ENCODE results near the gene DPYSL5. TPM values are rescaled to one million over a fixed set of nuclear protein-coding genes. Genes with fewer than 3 reads are reported as not detected.

DPYSL5 gene
- total and polyA plus RNA-seq, 9 of the 15 experiments (the other 6 are each of a cell fraction or from before 2014, with no cell fraction given), result 0.06 TPM; not detected in 8

- TF ChIP-seq, protein P1, sequence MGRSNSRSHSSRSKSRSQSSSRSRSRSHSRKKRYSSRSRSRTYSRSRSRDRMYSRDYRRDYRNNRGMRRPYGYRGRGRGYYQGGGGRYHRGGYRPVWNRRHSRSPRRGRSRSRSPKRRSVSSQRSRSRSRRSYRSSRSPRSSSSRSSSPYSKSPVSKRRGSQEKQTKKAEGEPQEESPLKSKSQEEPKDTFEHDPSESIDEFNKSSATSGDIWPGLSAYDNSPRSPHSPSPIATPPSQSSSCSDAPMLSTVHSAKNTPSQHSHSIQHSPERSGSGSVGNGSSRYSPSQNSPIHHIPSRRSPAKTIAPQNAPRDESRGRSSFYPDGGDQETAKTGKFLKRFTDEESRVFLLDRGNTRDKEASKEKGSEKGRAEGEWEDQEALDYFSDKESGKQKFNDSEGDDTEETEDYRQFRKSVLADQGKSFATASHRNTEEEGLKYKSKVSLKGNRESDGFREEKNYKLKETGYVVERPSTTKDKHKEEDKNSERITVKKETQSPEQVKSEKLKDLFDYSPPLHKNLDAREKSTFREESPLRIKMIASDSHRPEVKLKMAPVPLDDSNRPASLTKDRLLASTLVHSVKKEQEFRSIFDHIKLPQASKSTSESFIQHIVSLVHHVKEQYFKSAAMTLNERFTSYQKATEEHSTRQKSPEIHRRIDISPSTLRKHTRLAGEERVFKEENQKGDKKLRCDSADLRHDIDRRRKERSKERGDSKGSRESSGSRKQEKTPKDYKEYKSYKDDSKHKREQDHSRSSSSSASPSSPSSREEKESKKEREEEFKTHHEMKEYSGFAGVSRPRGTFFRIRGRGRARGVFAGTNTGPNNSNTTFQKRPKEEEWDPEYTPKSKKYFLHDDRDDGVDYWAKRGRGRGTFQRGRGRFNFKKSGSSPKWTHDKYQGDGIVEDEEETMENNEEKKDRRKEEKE (IDR thresholded peaks at IDR 0.05; ENCODE audit: borderline replicate concordance in 1 of 2, control insufficient read depth in 1 of 2, low read depth in 2 of 2, low read length in 1 of 2), result 0 out of 4 replicates have a peak, but pooled peaks of 1 of the 2 experiments have one; percentile 18
- TF ChIP-seq NR2F6 (CRISPR knock-in tag; IDR thresholded peaks at IDR 0.05) (no peak), ZNF79 (CRISPR knock-in tag; IDR thresholded peaks at IDR 0.05; ENCODE audit: low read depth) (no peak), GABPA (tag; conservative IDR thresholded peaks at IDR 0.05; ENCODE audit: low read depth) (peak; percentile 59), RCOR1 (IDR thresholded peaks at IDR 0.05; ENCODE audit: borderline replicate concordance in 1 of 2, low read depth in 2 of 2, low read length in 2 of 2) (peak in 1 of 2 experiments; percentile 7; a peak in 1 of 4 replicates), MITF (IDR thresholded peaks at IDR 0.05) (no peak), E2F8 (IDR thresholded peaks at IDR 0.05; ENCODE audit: low read depth, partially characterized antibody) (peak; percentile 37), MAFF (IDR thresholded peaks at IDR 0.05; ENCODE audit: low read length) (no peak), RHOXF2B (CRISPR knock-in tag; conservative IDR thresholded peaks at IDR 0.05) (no peak), MLLT1 (IDR thresholded peaks at IDR 0.05) (peak; percentile 38 to 55; a peak in 1 of 4 replicates), ZNF184 (CRISPR knock-in tag; IDR thresholded peaks at IDR 0.05) (no peak), RNF2 (IDR thresholded peaks at IDR 0.05) (no peak), DACH1 (IDR thresholded peaks at IDR 0.05; ENCODE audit: partially characterized antibody) (no peak), ASH1L (IDR thresholded peaks at IDR 0.05; ENCODE audit: borderline replicate concordance, low read depth, partially characterized antibody) (no peak)
- TF ChIP-seq, protein P2, sequence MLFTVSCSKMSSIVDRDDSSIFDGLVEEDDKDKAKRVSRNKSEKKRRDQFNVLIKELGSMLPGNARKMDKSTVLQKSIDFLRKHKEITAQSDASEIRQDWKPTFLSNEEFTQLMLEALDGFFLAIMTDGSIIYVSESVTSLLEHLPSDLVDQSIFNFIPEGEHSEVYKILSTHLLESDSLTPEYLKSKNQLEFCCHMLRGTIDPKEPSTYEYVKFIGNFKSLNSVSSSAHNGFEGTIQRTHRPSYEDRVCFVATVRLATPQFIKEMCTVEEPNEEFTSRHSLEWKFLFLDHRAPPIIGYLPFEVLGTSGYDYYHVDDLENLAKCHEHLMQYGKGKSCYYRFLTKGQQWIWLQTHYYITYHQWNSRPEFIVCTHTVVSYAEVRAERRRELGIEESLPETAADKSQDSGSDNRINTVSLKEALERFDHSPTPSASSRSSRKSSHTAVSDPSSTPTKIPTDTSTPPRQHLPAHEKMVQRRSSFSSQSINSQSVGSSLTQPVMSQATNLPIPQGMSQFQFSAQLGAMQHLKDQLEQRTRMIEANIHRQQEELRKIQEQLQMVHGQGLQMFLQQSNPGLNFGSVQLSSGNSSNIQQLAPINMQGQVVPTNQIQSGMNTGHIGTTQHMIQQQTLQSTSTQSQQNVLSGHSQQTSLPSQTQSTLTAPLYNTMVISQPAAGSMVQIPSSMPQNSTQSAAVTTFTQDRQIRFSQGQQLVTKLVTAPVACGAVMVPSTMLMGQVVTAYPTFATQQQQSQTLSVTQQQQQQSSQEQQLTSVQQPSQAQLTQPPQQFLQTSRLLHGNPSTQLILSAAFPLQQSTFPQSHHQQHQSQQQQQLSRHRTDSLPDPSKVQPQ (CRISPR knock-in tag; IDR thresholded peaks at IDR 0.05; ENCODE audit: borderline replicate concordance), result no peak
Measured at GRCh38 chr2:26970928-26971627, 123.1 kb downstream of the DPYSL5 start (continued).

Measured in K562 (cell line).